NCI-H2081 treated with DMSO at 0.1 percent for 48 hours (cell line): ENCODE measurements around the gene LRP1B.
"Not testable (repeated sequence)": the region's sequence is repeated elsewhere in the genome, so short reads cannot be mapped to it uniquely, and the experiment has no call there.

Source experiments
- DNase-seq: peaks from one replicate; lab custom pipeline; 2025; lab: John Stamatoyannopoulos, UW

LRP1B gene

GRCh38 chr2:141015341-141016047, 1115.3 kb downstream of the LRP1B start:
- DNase-seq: no peak

GRCh38 chr2:141003967-141004657, 1126.7 kb downstream of the LRP1B start:
- no peak for DNase-seq

GRCh38 chr2:141001750-141002149, 1129.1 kb downstream of the LRP1B start:
- no peak for DNase-seq

GRCh38 chr2:140998577-140998976, 1132.2 kb downstream of the LRP1B start:
- DNase-seq: no peak

GRCh38 chr2:140998017-140998416, 1132.8 kb downstream of the LRP1B start:
- DNase-seq: no peak

- DNase-seq: no peak
Observed at GRCh38 chr2:140994856-140995255, 1136.0 kb downstream of the LRP1B start.

- DNase-seq: no peak
Observed at GRCh38 chr2:140990416-140990815, 1140.4 kb downstream of the LRP1B start.

GRCh38 chr2:140988597-140988996, 1142.2 kb downstream of the LRP1B start:
- no peak for DNase-seq

- DNase-seq: no peak
Observed at GRCh38 chr2:140986456-140986855, 1144.4 kb downstream of the LRP1B start.

GRCh38 chr2:140975237-140975636, 1155.6 kb downstream of the LRP1B start:
- no peak for DNase-seq

- no peak for DNase-seq
Observed at GRCh38 chr2:140972724-140973123, 1158.1 kb downstream of the LRP1B start.

GRCh38 chr2:140964324-140964723, 1166.5 kb downstream of the LRP1B start:
- not testable (repeated sequence) for DNase-seq

- no peak for DNase-seq
Observed at GRCh38 chr2:140949932-140950331, 1180.9 kb downstream of the LRP1B start.

- no peak for DNase-seq
Observed at GRCh38 chr2:140947236-140947635, 1183.6 kb downstream of the LRP1B start.

- DNase-seq: no peak
Observed at GRCh38 chr2:140943867-140944266, 1186.9 kb downstream of the LRP1B start.

- DNase-seq: no peak
Observed at GRCh38 chr2:140942284-140942683, 1188.5 kb downstream of the LRP1B start.

- no peak for DNase-seq
Observed at GRCh38 chr2:140929849-140930248, 1201.0 kb downstream of the LRP1B start.

- no peak for DNase-seq
Observed at GRCh38 chr2:140918426-140918825, 1212.4 kb downstream of the LRP1B start.

GRCh38 chr2:140916410-140916809, 1214.4 kb downstream of the LRP1B start:
- DNase-seq: no peak

GRCh38 chr2:140910683-140911082, 1220.1 kb downstream of the LRP1B start:
- no peak for DNase-seq

GRCh38 chr2:140905083-140905781, 1225.6 kb downstream of the LRP1B start:
- DNase-seq: no peak

GRCh38 chr2:140895378-140895777, 1235.4 kb downstream of the LRP1B start:
- no peak for DNase-seq

- DNase-seq: no peak
Observed at GRCh38 chr2:140893685-140894084, 1237.1 kb downstream of the LRP1B start.
